C1 segment of cervical spinal cord (tissue), 14 donors: Measurements from ENCODE around the gene LRRC8C.
A peak's percentile ranks its signal among the peaks of the same experiment; 100 is the strongest.

Experiments used
- DNase-seq, 14 donors: peaks; one replicate each; lab custom pipeline; 2025; lab: John Stamatoyannopoulos, UW

Gene LRRC8C

DNA sequence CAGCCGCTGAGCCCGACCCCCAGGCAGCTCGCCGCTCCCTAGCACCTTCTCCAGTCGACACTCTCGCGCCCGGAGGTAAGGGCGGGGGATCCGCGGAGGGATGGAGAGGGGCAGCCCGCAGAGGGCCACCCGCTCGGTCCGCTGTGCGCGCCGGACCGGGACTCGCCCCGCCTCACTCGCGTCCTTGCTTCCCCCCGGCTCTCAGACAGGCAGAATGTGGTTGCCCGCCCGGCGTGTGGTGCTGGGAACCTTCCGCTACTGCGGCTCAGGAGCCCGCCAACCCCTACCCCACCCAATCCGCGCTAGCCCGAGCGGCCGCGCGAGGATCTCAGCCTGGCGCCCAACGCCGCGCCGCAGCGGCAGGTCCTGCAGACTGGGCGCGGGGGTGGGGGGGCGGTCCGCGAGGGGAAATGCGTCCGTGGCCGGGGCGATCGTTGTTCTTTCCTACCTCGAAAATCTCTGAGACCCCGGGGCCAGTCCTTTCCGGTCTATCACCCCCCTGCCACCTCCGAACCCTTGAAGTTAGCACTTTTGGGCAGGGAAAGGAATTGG, 404 bp downstream of the LRRC8C start:
- DNase-seq, result peak in 8 of 14 donors; percentile 58 to 76 (median 69)

DNA sequence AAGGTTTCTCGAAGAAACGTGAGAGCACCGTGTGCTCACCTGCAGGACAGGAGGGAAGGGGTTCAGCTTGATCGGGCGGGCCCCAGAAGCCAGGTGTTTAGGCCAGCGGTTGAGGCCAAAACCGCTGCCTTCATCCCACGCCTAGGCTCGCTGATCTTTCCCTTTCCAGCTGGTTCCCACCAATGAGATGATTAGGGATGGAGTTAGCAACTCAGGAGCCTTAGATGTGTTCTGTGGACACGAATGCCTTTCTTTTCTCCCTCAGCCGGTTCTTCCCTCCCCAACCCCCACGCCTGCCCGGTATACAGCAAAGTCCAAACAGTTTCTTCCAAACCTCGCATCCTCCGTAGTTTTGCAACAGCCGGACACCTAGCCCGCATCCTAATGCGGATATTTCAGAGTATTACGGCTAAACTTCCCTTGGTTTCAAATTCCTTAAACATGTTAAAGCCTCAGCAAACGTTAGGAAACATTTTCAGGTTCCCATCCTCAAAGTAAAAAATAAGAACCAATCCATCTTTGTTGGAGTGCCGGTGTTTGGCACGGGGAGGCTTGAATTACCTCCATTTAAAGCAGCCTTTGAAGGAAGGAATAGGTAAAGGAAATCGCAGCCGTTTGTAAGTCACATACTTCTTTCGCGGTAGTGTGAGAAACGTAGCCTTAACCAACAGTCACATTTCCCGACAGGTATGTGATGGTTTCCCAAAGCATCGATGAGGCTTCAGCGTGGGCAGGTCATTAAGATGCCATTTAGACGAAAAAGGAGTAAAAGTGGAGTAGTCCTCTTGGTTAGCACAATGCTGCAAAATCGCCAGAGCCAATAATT, 1.1 kb downstream of the LRRC8C start:
- peak in 1 of 14 donors; percentile 41 for DNase-seq

GRCh38 chr1:89635825-89636815, 3.2 kb downstream of the LRRC8C start:
- no peak for DNase-seq

DNA sequence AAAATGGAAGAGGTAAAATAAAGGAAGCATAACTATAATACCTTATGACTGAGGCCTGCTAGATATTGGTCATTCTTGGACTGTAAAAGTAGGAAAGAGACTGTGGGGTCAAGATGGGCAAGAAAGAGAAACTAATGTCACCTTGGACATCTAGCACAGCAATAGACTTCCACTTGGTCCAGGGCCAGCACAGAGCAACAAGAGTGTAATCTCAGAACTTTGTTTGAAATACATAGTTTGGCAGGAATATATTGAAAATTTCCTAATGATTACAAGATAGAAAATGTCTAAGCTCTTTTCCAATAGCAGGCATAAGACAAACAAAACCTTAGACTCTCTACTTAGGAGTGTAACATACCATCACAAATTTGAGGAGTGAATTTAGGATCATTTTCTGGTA, 4.6 kb downstream of the LRRC8C start:
- no peak for DNase-seq

DNA sequence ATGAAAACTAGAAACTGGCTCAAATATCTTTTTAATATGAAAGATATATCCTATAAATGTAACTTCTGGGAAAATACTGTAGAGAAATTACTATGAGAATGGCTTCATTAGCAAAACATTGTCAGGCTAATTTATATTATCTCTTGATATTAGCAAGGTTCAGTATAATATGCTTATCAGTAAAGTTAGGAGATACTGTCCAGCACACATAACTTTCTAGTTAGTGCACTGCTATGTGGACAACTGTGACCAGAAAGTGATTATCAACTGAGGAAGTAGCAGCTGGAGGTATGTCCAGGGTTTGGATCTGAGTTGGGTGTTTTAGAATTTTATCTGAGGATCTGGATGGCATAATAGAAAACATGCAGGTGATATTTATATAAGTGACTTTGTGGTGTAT, 7.5 kb downstream of the LRRC8C start:
- DNase-seq, result no peak

- DNase-seq, result no peak
Observed at GRCh38 chr1:89641781-89642180, 8.9 kb downstream of the LRRC8C start.

GRCh38 chr1:89643577-89643976, 10.7 kb downstream of the LRRC8C start:
- no peak for DNase-seq

DNA sequence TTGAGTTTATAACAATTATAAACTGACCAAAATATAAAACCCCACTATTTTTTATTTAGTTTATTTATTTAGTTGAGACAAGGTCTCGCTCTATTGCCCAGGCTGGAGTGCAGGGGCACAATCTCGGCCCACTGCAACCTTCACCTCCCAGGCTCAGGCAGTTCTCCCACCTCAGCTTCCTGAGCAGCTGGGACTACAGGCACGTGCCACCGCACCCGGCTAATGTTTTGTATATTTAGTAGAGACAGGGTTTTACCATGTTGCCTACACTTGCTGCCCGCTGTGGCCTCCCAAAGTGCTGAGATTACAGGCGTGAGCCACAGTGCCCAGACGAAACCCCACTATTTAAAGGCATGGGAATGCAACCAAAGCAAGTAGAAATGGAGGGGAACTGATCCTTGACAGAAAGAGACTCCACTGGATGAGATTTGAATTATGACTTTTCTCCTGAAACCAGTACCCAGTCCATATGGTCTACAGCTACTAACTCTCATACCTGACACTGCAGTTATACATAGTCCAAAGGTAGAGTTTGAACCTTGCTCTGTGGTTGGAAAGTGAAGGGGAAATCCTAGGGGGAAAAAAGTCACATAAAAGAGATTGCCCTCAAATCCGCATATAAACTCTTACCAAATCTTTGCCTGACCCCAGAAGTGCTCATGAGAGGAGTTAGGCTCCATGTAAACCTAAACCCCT, 11.3 kb downstream of the LRRC8C start:
- DNase-seq, result no peak

GRCh38 chr1:89646259-89646658, 13.3 kb downstream of the LRRC8C start:
- DNase-seq, result no peak

DNA sequence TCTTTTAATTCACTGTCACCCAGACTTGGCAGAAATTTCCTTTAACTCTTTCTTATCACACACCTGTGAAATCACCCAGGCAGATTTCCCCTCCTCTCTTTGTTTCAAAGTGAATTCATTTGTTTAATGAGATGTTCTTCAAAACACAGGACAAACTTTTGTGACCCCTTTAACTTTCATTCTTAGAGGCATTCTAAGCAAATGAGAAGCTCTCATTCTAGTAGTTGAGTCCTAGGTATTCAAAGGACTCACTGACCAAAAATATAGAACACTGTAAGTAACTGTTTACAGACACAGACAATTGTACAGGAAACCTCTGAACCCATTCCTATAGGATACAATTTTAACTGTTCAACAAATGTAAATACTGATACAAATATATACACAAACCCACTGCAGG, 16.9 kb downstream of the LRRC8C start:
- no peak for DNase-seq

- DNase-seq, result no peak
Observed at GRCh38 chr1:89652373-89652772, 19.5 kb downstream of the LRRC8C start.

DNA sequence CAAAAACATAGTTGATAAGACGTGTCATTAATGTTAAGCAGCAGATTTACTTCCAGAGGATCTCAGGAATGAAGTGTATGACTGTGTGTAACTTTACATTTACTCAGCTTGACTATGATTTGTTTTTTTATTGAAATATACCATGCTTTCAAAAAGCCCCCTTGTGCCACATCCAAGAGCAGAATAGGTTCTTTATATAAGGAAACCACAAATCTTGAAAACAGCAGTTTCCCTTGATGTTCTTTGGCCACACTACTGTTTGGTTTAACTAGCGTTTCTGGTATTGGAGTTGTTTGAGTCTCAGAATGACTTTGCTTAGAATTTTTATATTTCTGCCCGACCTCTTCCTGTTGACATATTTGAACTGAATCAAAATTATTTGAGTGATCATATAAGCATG, 25.0 kb downstream of the LRRC8C start:
- DNase-seq, result no peak

- DNase-seq, result no peak
Observed at GRCh38 chr1:89659322-89660081, 26.6 kb downstream of the LRRC8C start.

DNA sequence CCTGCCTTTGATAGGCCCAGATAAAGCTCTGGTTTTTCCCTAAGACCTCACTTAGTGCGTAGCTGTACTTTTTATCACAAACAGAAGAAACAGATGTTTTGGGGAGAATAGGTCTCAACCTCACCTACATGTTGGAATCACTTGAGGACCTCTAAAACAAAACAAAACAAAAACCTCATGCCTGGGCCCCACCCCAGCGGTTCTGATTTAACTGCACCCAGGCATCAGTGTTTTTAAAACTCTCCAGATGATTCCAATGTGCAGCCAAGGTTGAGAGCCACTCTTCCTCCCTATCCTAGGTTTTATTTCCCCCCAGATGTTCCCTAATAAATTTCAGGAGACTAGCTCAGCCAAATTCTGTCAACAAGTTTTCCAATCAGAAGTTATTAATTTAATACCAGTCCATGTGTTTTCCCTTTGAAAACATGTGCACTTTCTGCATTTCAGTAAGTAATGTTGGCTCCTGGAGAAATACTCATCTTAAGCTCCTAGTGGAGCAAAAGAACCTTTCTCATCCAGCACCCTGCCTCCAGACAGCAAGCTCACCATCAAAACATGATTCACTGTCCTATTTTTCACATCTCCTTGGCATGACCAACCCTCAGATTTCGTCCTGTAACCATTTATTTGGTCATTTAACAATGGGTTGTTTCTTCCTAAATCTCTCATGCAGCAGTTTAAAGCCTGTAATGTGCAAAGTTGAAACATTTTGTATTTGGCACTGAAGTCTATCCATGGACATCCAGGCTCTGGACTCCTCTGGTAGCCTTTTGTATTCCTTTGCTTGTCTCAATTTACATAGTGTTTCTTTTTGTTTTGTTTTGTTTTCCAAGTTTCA, 27.5 kb downstream of the LRRC8C start:
- no peak for DNase-seq

GRCh38 chr1:89665941-89666340, 33.0 kb downstream of the LRRC8C start:
- no peak for DNase-seq

DNA sequence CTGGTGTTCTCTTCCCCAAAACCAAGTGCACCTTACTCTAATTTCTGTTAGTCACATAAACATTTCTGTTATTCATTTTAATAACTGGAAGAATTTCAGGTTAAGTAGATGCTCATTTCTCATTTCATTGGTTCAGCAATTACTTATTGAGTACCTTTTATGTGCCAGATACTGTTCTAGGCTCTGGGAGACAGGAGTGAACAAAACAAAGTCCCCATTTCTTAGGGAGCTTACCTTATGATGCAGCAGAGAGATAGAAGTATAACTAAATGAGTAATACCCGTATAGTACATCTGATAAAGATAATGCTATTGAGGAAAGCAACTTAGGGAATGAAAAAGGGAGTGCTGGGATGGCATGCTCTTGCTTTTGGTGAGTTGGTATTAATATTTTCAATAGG, 33.7 kb downstream of the LRRC8C start:
- DNase-seq, result no peak

- DNase-seq, result no peak
Observed at GRCh38 chr1:89667691-89668090, 34.8 kb downstream of the LRRC8C start.

GRCh38 chr1:89668961-89669360, 36.0 kb downstream of the LRRC8C start:
- no peak for DNase-seq

DNA sequence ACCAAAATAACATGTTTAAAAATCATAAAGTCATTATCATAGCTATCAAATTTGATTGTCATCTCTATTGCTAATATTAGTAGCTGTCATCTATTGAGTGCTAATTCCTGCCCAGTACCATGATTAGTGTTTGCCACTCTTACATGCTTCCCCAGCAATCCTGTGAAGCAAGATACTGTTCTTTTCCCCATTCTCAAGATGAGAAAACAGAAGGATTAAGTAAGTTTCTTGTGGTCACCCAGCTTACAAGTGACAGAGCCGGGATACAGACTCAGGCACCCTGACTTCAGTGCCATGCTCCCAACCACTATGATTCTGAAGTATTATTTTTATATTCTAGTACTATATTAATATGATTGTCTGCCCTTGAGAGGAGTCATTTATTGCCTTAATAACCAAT, 36.5 kb downstream of the LRRC8C start:
- DNase-seq, result no peak

DNA sequence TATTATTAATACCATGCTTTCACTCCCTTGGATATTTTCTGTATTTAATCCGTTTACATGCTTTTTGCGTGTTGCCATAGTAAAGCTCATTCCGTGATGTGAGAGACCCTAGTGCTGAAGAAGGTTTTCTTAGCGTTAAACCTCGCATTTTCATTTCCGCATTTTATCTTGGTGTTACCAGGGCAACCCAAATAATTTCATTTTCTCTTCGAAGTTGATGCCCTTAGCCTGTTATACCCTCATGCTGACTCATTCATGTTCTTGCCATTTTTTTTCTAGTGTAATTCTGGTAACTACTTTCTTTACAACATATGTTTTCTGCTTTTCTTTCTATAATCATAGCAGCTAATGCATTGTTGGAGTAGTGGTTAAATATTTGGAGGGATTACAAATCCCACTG, 37.2 kb downstream of the LRRC8C start:
- no peak for DNase-seq
